T1000 (cell line): ENCODE data around the gene NR3C1.

Experiments used
- DNase-seq: peaks from one replicate; lab custom pipeline; 2025; ENCODE audit warnings: mixed read lengths; lab: John Stamatoyannopoulos, UW

NR3C1 gene

GRCh38 chr5:143309661-143310431 lies 93.6 kb downstream of the NR3C1 start:
- DNase-seq, result no peak

GRCh38 chr5:143308731-143309130 lies 94.8 kb downstream of the NR3C1 start:
- no peak for DNase-seq

- DNase-seq, result no peak
Observed at GRCh38 chr5:143306040-143306439, 97.4 kb downstream of the NR3C1 start.

GRCh38 chr5:143304836-143305475 lies 98.5 kb downstream of the NR3C1 start:
- no peak for DNase-seq

GRCh38 chr5:143302341-143303045 lies 101.0 kb downstream of the NR3C1 start:
- DNase-seq, result no peak

- DNase-seq, result no peak
Observed at GRCh38 chr5:143297756-143298155, 105.7 kb downstream of the NR3C1 start.

- no peak for DNase-seq
Observed at GRCh38 chr5:143290125-143290524, 113.4 kb downstream of the NR3C1 start.

- no peak for DNase-seq
Observed at GRCh38 chr5:143284521-143284920, 119.0 kb downstream of the NR3C1 start.

- no peak for DNase-seq
Observed at GRCh38 chr5:143284002-143284401, 119.5 kb downstream of the NR3C1 start.

- DNase-seq, result no peak
Observed at GRCh38 chr5:143281226-143281625, 122.3 kb downstream of the NR3C1 start.

- no peak for DNase-seq
Observed at GRCh38 chr5:143279698-143280097, 123.8 kb downstream of the NR3C1 start.

GRCh38 chr5:143277536-143277935 lies 126.0 kb downstream of the NR3C1 start:
- DNase-seq, result no peak

GRCh38 chr5:143275512-143276363 lies 127.7 kb downstream of the NR3C1 start:
- DNase-seq, result no peak

- no peak for DNase-seq
Observed at GRCh38 chr5:143274952-143275351, 128.5 kb downstream of the NR3C1 start.

GRCh38 chr5:143271431-143271830 lies 132.1 kb downstream of the NR3C1 start:
- DNase-seq, result no peak

- no peak for DNase-seq
Observed at GRCh38 chr5:143268388-143268787, 135.1 kb downstream of the NR3C1 start.

- DNase-seq, result no peak
Observed at GRCh38 chr5:143267186-143267585, 136.3 kb downstream of the NR3C1 start.

GRCh38 chr5:143265995-143266394 lies 137.5 kb downstream of the NR3C1 start:
- no peak for DNase-seq

- DNase-seq, result no peak
Observed at GRCh38 chr5:143263272-143263810, 140.1 kb downstream of the NR3C1 start.

- no peak for DNase-seq
Observed at GRCh38 chr5:143262393-143263174, 140.9 kb downstream of the NR3C1 start.
